AG10803 (cell line): Measurements from ENCODE around the gene PFKFB1.

Experiments used
- DNase-seq: peaks from one replicate; pipeline ENCODE4 v3.0.0; 2010; ENCODE audit warnings: low read depth
- H3K4me3 ChIP-seq: 2 replicates; pipeline ENCODE4 v1.5.1; 2011; ENCODE audit warnings: mild to moderate bottlenecking, low read length, control low read depth
- TF ChIP-seq, protein P1 (sequence below): conservative IDR thresholded peaks from 2 replicates; pipeline ENCODE4 v1.5.1; 2011; ENCODE audit warnings: mild to moderate bottlenecking, low read length, control low read depth, inconsistent platforms

PFKFB1 gene

DNA sequence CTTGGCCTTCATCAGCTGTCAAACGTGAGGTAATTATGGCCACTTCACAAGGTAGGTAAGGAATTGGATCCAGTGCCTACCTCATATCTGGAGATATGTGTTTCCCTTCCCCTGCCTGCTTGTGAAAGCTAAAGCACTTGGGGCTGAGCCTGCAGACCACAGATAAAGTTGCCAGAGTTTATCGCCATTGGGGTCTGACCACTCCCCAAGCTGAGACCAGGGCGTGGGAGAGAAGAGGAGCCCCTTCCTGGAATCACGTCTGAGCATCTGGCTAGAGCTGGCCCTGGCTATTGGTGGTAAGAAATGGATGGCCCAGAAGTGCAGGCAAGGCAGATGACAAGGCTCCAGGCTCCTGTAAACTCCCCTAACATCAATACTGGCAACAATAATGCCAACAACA lies 34.1 kb upstream of the PFKFB1 start:
- no peak for DNase-seq
- TF ChIP-seq, protein P1, sequence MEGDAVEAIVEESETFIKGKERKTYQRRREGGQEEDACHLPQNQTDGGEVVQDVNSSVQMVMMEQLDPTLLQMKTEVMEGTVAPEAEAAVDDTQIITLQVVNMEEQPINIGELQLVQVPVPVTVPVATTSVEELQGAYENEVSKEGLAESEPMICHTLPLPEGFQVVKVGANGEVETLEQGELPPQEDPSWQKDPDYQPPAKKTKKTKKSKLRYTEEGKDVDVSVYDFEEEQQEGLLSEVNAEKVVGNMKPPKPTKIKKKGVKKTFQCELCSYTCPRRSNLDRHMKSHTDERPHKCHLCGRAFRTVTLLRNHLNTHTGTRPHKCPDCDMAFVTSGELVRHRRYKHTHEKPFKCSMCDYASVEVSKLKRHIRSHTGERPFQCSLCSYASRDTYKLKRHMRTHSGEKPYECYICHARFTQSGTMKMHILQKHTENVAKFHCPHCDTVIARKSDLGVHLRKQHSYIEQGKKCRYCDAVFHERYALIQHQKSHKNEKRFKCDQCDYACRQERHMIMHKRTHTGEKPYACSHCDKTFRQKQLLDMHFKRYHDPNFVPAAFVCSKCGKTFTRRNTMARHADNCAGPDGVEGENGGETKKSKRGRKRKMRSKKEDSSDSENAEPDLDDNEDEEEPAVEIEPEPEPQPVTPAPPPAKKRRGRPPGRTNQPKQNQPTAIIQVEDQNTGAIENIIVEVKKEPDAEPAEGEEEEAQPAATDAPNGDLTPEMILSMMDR = no peak

DNA sequence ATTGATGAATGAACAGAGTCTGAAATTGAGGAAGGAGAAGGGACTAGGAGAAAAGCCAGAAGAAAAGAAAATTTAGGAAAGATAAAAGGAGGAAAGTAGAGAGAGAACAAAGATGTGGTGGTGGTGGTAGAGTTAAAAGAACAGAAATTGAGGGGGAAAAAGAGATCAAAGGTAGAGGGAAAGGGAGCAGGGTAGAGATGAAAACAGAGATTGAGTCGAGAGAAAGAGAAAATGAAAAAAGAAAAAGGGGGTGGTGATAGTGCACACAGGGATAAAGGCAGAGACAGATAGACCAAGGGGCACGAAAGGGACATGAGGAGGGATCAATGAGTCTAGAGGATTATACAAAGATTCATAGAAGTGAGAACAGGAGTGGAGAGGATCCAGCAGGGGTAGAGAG lies 32.9 kb upstream of the PFKFB1 start:
- no peak for DNase-seq
- no peak overlapping the region for H3K4me3 ChIP-seq
- TF ChIP-seq, protein P1 = no peak

More for the DNA sequence above, 34.1 kb upstream of the PFKFB1 start:
- no peak overlapping the region for H3K4me3 ChIP-seq

DNA sequence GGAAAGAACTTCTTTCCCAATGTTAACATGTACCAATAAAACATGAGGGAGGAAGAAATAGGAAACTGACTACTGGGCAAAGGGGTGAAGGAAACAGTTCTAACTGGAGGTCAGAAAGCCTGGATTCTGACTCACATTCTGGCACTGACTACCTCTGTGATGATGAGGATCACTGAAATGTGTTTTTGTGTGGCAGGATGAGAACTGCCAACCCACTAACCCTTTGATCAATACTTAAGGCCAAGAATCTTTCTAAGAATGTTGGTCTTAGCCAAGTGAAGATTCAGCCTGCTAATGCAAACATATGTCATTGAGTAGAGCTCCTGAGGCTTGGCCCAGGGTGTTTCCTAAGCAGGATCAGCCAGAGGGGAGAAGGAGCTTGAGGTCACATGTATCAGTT lies 32.2 kb upstream of the PFKFB1 start:
- no peak overlapping the region for H3K4me3 ChIP-seq
- DNase-seq = peak; percentile 58
- TF ChIP-seq, protein P1 = no peak

DNA sequence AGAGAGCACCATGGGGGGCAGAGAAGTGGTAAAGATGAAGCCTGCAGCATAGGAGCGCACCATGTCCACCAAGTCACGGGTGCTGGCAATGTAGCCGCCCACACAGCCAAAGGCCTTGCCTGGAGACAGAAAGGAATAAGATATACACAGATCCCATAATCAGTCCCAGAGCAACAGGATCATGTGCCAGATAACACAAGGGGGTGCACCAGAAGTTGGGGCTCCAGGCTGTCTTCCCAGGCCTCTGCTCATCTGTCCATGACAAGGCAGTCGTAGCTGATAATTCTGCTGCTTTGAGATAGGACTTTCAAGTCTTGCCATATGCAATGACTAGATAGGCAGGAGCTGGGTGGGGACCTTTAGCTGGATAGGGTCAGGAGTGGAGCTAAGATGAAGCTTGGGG lies 20.9 kb upstream of the PFKFB1 start:
- no peak for DNase-seq
- no peak overlapping the region for H3K4me3 ChIP-seq
- TF ChIP-seq, protein P1 = no peak

DNA sequence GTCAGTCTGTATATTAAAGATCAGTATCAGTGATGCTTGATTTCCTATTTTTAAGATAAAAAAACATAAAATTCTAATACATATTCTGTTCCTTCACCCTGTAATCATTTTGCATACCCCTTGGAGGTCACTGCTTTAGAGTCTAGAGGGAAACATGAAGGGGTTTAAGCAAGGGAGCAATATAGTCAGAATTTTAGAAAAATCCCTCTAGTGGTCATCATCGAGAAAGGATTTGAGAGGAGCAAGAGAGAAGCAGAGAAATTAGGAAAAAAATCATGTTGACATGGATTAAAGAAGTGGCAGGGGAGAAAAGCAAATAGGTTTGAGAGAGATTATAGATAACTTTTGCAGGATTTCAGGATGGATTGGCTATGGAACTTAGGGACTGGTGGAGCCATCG lies 17.3 kb upstream of the PFKFB1 start:
- no peak overlapping the region for H3K4me3 ChIP-seq
- TF ChIP-seq, protein P1 = peak; percentile 32
- no peak for DNase-seq

DNA sequence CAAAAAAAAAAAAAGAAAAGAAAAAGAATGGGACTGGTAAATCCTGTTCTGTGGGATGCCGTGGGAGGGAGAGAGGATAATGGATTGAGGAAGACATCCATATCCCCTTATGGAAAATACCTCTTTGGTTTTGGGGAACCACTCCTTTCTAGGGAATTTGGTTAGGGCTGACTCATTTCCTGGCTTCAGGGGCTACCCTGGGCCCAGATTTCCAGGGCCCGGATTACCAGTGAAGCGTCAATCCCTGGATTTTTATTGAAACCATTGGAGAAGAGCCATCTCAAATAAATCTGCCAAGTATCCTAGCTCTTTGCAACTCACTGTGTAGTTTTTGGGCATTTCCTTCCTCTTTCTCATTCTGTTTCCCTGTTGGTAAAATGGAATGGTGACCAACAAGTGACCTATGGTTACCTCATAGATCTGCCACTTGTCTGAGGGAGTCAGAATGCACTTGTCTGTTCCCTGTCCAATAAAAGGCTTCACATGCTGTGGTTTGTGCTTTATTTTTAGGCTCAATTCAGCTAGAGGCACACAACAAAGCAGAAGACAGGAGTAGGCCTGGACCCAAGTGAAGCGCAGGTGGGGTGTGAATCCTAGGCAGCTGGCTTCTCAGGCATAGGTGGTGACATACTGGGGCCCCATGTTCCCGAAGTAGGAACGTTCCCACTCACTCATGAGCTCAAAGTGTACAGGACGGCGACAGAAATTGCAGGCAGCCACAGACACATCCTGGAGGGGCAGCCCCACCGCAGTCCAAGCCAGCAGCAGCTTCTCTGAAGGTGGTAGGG lies 14.8 kb upstream of the PFKFB1 start:
- TF ChIP-seq, protein P1 = no peak
- DNase-seq = peak; percentile 24

DNA sequence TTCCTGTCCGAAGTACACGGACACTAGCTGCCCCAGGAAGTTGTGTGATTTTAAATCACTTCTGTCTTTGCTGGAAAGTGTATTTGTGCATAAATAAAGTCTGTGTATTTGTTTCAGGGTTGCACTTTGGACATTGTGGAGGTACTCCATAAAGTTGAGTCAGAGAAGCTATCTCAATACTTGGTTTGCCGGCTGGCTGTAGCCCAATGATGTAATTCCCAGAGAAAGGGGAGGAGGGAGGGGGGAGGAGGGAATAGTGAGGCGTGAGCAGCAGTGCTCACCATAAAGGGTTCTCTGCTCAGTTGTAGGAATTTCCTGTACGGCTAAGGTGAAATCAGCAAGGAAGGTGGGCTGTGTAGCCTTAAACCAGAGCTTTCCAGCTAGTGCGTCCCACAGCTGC lies 13.7 kb upstream of the PFKFB1 start:
- H3K4me3 ChIP-seq = no peak overlapping the region
- TF ChIP-seq, protein P1 = no peak
- DNase-seq = peak; percentile 58

More for the DNA sequence above, 14.8 kb upstream of the PFKFB1 start:
- H3K4me3 ChIP-seq = no peak overlapping the region
